GM13977 (cell line): ENCODE data around the gene ATP9A.

Experiments used
- DNase-seq: peaks from one replicate; pipeline ENCODE4 v3.0.0; 2012; ENCODE audit warnings: low spot score
- CTCF ChIP-seq: IDR thresholded peaks from 2 replicates; pipeline ENCODE4 v1.5.1; 2012; ENCODE audit warnings: mild to moderate bottlenecking, control low read depth; ENCODE audit not compliant: insufficient read depth; ENCODE audit errors: extremely low read depth, missing control alignments
- in situ Hi-C: fragments of 300-500 bp; cut with MboI; formaldehyde crosslinking; loops from one replicate; pipeline ENCODE4 v1.12.0; 2022; ENCODE audit warnings: low sequenced_read_pairs, low pct_unique_long_range_greater_than_20kb, mixed read lengths, inconsistent platforms; ENCODE audit not compliant: unreplicated experiment

ATP9A gene

GRCh38 chr20:51734876-51735720, 33.1 kb downstream of the ATP9A start:
- no peak for TF ChIP-seq CTCF
- in situ Hi-C loops, result no loop called here
- no peak for DNase-seq

- in situ Hi-C loops, result no loop called here
- no peak for DNase-seq
- TF ChIP-seq CTCF, result no peak
These were observed 35.1 kb downstream of the ATP9A start for GRCh38 chr20:51733070-51733469.

GRCh38 chr20:51732096-51732791, 35.9 kb downstream of the ATP9A start:
- no peak for TF ChIP-seq CTCF
- DNase-seq, result no peak
- in situ Hi-C loops, result no loop called here

DNA sequence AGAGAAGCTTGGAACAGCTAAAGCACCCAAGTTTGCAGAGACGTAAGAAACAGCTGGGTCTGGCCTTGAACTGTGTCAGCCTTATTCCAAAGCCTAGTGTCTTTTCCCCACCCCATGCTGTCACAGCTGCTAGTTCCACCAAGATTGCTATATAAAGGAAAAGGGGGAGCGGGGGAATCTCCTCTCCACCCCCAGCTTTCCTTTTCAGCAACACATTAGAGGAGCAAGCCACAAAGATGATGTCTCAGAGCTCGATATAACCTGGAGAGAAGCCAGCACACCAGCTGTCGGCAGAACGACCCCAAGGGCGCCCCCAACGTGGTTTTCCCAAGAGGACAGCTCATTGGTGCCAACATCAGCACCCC, 36.5 kb downstream of the ATP9A start:
- TF ChIP-seq CTCF, result no peak
- in situ Hi-C loops, result no loop called here
- no peak for DNase-seq

DNA sequence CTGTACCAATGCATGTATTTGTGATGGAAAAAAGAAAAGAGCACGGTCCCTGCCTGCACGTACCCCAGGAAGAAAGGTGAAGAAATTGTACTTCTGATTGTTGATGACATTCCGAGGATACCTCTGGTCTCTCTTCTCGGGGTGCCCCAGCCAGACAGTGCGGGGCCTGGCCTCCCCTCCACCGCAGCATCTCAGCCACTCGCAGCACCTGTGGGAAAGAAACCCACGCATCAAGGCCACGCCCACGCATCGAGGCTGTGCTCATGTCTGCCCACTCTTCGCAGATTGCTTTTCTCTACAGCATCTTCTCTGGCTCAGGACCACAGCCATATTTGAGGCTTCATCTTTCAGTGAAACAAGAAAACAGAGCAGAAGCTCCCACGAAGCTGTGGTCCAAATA, 38.4 kb downstream of the ATP9A start:
- no peak for TF ChIP-seq CTCF
- in situ Hi-C loops, result no loop called here
- no peak for DNase-seq

GRCh38 chr20:51728737-51729136, 39.5 kb downstream of the ATP9A start:
- no peak for TF ChIP-seq CTCF
- in situ Hi-C loops, result no loop called here
- DNase-seq, result no peak
